ENCODE data around the gene NECTIN3. TPM values are rescaled to one million over a fixed set of nuclear protein-coding genes. Genes with fewer than 3 reads are reported as not detected.

Gene NECTIN3
- total and polyA plus RNA-seq, 10 of the 15 experiments (the other 5 are each of a cell fraction or from before 2014, with no cell fraction given): 0.21 TPM; not detected in 9

DNA sequence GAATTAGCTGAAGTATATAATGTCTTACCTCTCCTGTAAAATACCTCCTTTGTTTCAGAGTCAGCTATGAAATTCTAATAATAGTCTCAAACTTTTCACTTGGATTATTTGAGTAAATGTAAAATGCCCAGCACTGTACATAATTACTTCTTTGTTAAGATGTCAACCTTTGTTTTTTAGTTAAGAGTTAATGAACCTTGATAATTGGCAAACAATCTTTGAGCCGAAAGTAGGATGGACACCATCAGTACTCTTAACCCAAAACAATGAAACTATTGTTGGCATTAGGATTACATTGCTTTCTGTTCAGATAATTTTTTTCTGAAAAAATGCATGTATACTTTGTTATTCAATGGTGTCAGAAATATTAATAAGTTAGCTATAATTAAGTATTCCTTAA lies 3.0 kb upstream of the NECTIN3 start:
- ChIA-PET CTCF (interaction anchor here (1.8 kb wide), 1 partner anchor 11 kb away, joined by 4 read pairs; no protein-coding TSS in a partner anchor), RAD21 (ENCODE audit: unreplicated experiment) (no interaction called here), POLR2A (no interaction called here), SMC1A (ENCODE audit: uncharacterized antibody, unreplicated experiment) (no interaction called here)
- H3K4me1 ChIP-seq (ENCODE audit: control insufficient read depth, insufficient read depth, low read length): no peaks in the 10 kb centered on the region
- no peaks in the 10 kb centered on the region for H3K36me3 ChIP-seq (ENCODE audit: control insufficient read depth in 2 of 2, insufficient read depth in 2 of 2, low read length in 1 of 2)
- H3K9ac ChIP-seq (ENCODE audit: control insufficient read depth, insufficient read depth, low read length): no peak overlapping the region
- H3K79me2 ChIP-seq (ENCODE audit: control insufficient read depth, insufficient read depth, low read length): no peaks in the 10 kb centered on the region
- no peak overlapping the region for H3K27ac ChIP-seq (ENCODE audit: control insufficient read depth, insufficient read depth)
- 83% methylated on average over 1 of the region's 1 CpG for WGBS (ENCODE audit: insufficient coverage, insufficient replicate concordance, low lambda C conversion rate, missing lambda C conversion rate)
- ATAC-seq (no peak), FAIRE-seq (no peak), DNase-seq (ENCODE audit: low read depth, low spot score) (no peak)
- in situ Hi-C loops (cut with MboI) (no loop called here), intact Hi-C loops (cut with micrococcal nuclease; ENCODE audit: unreplicated experiment) (no loop called here)
- no peaks in the 10 kb centered on the region for H4K20me1 ChIP-seq (ENCODE audit: control insufficient read depth, insufficient read depth)
- TF ChIP-seq, protein P1, sequence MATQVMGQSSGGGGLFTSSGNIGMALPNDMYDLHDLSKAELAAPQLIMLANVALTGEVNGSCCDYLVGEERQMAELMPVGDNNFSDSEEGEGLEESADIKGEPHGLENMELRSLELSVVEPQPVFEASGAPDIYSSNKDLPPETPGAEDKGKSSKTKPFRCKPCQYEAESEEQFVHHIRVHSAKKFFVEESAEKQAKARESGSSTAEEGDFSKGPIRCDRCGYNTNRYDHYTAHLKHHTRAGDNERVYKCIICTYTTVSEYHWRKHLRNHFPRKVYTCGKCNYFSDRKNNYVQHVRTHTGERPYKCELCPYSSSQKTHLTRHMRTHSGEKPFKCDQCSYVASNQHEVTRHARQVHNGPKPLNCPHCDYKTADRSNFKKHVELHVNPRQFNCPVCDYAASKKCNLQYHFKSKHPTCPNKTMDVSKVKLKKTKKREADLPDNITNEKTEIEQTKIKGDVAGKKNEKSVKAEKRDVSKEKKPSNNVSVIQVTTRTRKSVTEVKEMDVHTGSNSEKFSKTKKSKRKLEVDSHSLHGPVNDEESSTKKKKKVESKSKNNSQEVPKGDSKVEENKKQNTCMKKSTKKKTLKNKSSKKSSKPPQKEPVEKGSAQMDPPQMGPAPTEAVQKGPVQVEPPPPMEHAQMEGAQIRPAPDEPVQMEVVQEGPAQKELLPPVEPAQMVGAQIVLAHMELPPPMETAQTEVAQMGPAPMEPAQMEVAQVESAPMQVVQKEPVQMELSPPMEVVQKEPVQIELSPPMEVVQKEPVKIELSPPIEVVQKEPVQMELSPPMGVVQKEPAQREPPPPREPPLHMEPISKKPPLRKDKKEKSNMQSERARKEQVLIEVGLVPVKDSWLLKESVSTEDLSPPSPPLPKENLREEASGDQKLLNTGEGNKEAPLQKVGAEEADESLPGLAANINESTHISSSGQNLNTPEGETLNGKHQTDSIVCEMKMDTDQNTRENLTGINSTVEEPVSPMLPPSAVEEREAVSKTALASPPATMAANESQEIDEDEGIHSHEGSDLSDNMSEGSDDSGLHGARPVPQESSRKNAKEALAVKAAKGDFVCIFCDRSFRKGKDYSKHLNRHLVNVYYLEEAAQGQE (IDR thresholded peaks at IDR 0.05; ENCODE audit: low read depth, low read length): no peak
- no peak for TF ChIP-seq STAT1 (conservative IDR thresholded peaks at IDR 0.05)
- TF ChIP-seq BMI1 (IDR thresholded peaks at IDR 0.05; ENCODE audit: borderline replicate concordance): no peak
- TF ChIP-seq NR2C2 (IDR thresholded peaks at IDR 0.05; ENCODE audit: borderline replicate concordance, control insufficient read depth, insufficient read length, low read depth): no peak
- TF ChIP-seq, protein P2, sequence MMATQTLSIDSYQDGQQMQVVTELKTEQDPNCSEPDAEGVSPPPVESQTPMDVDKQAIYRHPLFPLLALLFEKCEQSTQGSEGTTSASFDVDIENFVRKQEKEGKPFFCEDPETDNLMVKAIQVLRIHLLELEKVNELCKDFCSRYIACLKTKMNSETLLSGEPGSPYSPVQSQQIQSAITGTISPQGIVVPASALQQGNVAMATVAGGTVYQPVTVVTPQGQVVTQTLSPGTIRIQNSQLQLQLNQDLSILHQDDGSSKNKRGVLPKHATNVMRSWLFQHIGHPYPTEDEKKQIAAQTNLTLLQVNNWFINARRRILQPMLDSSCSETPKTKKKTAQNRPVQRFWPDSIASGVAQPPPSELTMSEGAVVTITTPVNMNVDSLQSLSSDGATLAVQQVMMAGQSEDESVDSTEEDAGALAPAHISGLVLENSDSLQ (IDR thresholded peaks at IDR 0.05): no peak
- no peak for TF ChIP-seq SRF (IDR thresholded peaks at IDR 0.05; ENCODE audit: low read depth in 2 of 2, low read length in 2 of 2)
- TF ChIP-seq EP300 (IDR thresholded peaks at IDR 0.05; ENCODE audit: borderline replicate concordance in 1 of 2, control insufficient read depth in 1 of 2, low read depth in 2 of 2, low read length in 2 of 2): no peak
- no peak for TF ChIP-seq CEBPB (IDR thresholded peaks at IDR 0.05; ENCODE audit: borderline replicate concordance in 1 of 2, low read depth in 2 of 2, low read length in 2 of 2)
- no peak for TF ChIP-seq NFYA (IDR thresholded peaks at IDR 0.05; ENCODE audit: borderline replicate concordance, low read depth, low read length)
- TF ChIP-seq, protein P3, sequence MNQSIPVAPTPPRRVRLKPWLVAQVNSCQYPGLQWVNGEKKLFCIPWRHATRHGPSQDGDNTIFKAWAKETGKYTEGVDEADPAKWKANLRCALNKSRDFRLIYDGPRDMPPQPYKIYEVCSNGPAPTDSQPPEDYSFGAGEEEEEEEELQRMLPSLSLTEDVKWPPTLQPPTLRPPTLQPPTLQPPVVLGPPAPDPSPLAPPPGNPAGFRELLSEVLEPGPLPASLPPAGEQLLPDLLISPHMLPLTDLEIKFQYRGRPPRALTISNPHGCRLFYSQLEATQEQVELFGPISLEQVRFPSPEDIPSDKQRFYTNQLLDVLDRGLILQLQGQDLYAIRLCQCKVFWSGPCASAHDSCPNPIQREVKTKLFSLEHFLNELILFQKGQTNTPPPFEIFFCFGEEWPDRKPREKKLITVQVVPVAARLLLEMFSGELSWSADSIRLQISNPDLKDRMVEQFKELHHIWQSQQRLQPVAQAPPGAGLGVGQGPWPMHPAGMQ (IDR thresholded peaks at IDR 0.05; ENCODE audit: borderline replicate concordance): no peak
- TF ChIP-seq, protein P4, sequence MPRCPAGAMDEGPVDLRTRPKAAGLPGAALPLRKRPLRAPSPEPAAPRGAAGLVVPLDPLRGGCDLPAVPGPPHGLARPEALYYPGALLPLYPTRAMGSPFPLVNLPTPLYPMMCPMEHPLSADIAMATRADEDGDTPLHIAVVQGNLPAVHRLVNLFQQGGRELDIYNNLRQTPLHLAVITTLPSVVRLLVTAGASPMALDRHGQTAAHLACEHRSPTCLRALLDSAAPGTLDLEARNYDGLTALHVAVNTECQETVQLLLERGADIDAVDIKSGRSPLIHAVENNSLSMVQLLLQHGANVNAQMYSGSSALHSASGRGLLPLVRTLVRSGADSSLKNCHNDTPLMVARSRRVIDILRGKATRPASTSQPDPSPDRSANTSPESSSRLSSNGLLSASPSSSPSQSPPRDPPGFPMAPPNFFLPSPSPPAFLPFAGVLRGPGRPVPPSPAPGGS (IDR thresholded peaks at IDR 0.05; ENCODE audit: borderline replicate concordance, insufficient read depth, low read depth, low read length, poor library complexity, severe bottlenecking): no peak
- H3K9me3 ChIP-seq (replicated peaks; ENCODE audit: control insufficient read depth, insufficient read depth, low read length): no peaks in the 10 kb centered on the region
- no peak overlapping the region for H3K4me3 ChIP-seq
- H2AFZ ChIP-seq (ENCODE audit: control insufficient read depth, low read depth, low read length): no peak overlapping the region
- no peak overlapping the region for H3K4me2 ChIP-seq (ENCODE audit: control insufficient read depth, insufficient read depth)
- peaks cover 10 to 23% of the 10 kb centered on the region in 2 experiments for H3K27me3 ChIP-seq (replicated peaks in 1 of 2; ENCODE audit: control insufficient read depth in 2 of 2, insufficient read depth in 2 of 2, low read length in 1 of 2)
- no TSS peak for BruUV-seq (replicated peaks)

Data from GM12878 (cell line).